NK-92 treated with Interleukin-12 subunit alpha and Interleukin-12 subunit beta, amount 100 ng/mL, for 24 hours (cell line): Measurements from ENCODE around the gene FLNC.

ENCODE experiments used
- DNase-seq: peaks from one replicate; lab custom pipeline; 2025; lab: John Stamatoyannopoulos, UW

Gene FLNC

GRCh38 chr7:128833148-128833945, 3.1 kb downstream of the FLNC start:
- DNase-seq = no peak

- DNase-seq = no peak
Measured at GRCh38 chr7:128833946-128834325, 3.7 kb downstream of the FLNC start.

- no peak for DNase-seq
Measured at GRCh38 chr7:128835231-128835751, 5.1 kb downstream of the FLNC start.

GRCh38 chr7:128835790-128836641, 5.8 kb downstream of the FLNC start:
- no peak for DNase-seq

- DNase-seq = no peak
Measured at GRCh38 chr7:128836729-128837348, 6.6 kb downstream of the FLNC start.

GRCh38 chr7:128837521-128837921, 7.3 kb downstream of the FLNC start:
- no peak for DNase-seq

- no peak for DNase-seq
Measured at GRCh38 chr7:128838109-128838779, 8.0 kb downstream of the FLNC start.

- no peak for DNase-seq
Measured at GRCh38 chr7:128838981-128839731, 8.9 kb downstream of the FLNC start.

GRCh38 chr7:128839751-128840177, 9.6 kb downstream of the FLNC start:
- no peak for DNase-seq

- DNase-seq = no peak
Measured at GRCh38 chr7:128840326-128841170, 10.3 kb downstream of the FLNC start.

GRCh38 chr7:128841171-128841690, 11.0 kb downstream of the FLNC start:
- DNase-seq = no peak

GRCh38 chr7:128841921-128842673, 11.9 kb downstream of the FLNC start:
- DNase-seq = peak; percentile 43

- no peak for DNase-seq
Measured at GRCh38 chr7:128842674-128843641, 12.8 kb downstream of the FLNC start.

GRCh38 chr7:128843938-128844621, 13.9 kb downstream of the FLNC start:
- no peak for DNase-seq

GRCh38 chr7:128844777-128845311, 14.6 kb downstream of the FLNC start:
- no peak for DNase-seq

- DNase-seq = no peak
Measured at GRCh38 chr7:128845475-128845874, 15.3 kb downstream of the FLNC start.

- DNase-seq = no peak
Measured at GRCh38 chr7:128845987-128846386, 15.8 kb downstream of the FLNC start.
